GM23338 (cell line): ENCODE results near the gene ITGB7. TPM values are rescaled to one million over a fixed set of nuclear protein-coding genes. Genes with fewer than 3 reads are reported as not detected.

Experiments used
- ATAC-seq: fragments of 200-7000 bp; cut with Tn5 transposase; 3 replicates; pipeline ENCODE4 v1.9.1; 2020
- DNase-seq: peaks from one replicate; pipeline ENCODE4 v3.0.0-alpha.2; 2015; ENCODE audit warnings: low spot score
- H2AFZ ChIP-seq: fragments of 200-600 bp; sonication (generic); 2 replicates; pipeline ENCODE4 v1.8.0; 2016; ENCODE audit warnings: antibody characterized with exemption, mild to moderate bottlenecking, moderate library complexity
- H3F3A ChIP-seq: fragments of 200-600 bp; sonication (generic); replicated peaks from 2 replicates; pipeline ENCODE4 v1.8.0; 2017; ENCODE audit warnings: antibody characterized with exemption, mixed run types, low read depth
- H3K27ac ChIP-seq: fragments of 200-600 bp; sonication (generic); 2 replicates; pipeline ENCODE4 v1.6.1; 2016; ENCODE audit warnings: low read depth
- H3K27me3 ChIP-seq: fragments of 200-600 bp; sonication (generic); 2 replicates; pipeline ENCODE4 v1.8.0; 2016; ENCODE audit warnings: mild to moderate bottlenecking, mixed run types, moderate library complexity; ENCODE audit not compliant: insufficient read depth
- H3K36me3 ChIP-seq: fragments of 200-600 bp; sonication (generic); 2 replicates; pipeline ENCODE4 v1.8.0; 2016; ENCODE audit warnings: mild to moderate bottlenecking; ENCODE audit not compliant: insufficient read depth
- H3K4me1 ChIP-seq: fragments of 200-600 bp; sonication (generic); 2 replicates; pipeline ENCODE4 v1.8.0; 2016; ENCODE audit warnings: mild to moderate bottlenecking, moderate library complexity; ENCODE audit not compliant: insufficient read depth
- H3K4me2 ChIP-seq: fragments of 200-600 bp; sonication (generic); 2 replicates; pipeline ENCODE4 v1.7.1; 2017; ENCODE audit warnings: mixed run types
- H3K4me3 ChIP-seq: fragments of 200-600 bp; sonication (generic); 2 replicates; pipeline ENCODE4 v1.6.1; 2016; ENCODE audit warnings: mixed run types
- H3K79me2 ChIP-seq: fragments of 200-600 bp; sonication (generic); replicated peaks from 2 replicates; pipeline ENCODE4 v1.8.0; 2017; ENCODE audit warnings: mild to moderate bottlenecking; ENCODE audit not compliant: insufficient read depth
- H3K9me2 ChIP-seq: fragments of 200-600 bp; sonication (generic); 2 replicates; pipeline ENCODE4 v1.8.0; 2017; ENCODE audit not compliant: insufficient read depth
- H4K20me1 ChIP-seq: fragments of 200-600 bp; sonication (generic); replicated peaks from 2 replicates; pipeline ENCODE4 v1.8.0; 2017; ENCODE audit warnings: mild to moderate bottlenecking; ENCODE audit not compliant: insufficient read depth
- H3K27ac Mint-ChIP-seq: 2 replicates; pipeline ENCODE4 v1.8.0; 2020; ENCODE audit warnings: inconsistent platforms, mild to moderate bottlenecking, moderate library complexity, mixed read lengths
- H3K27me3 Mint-ChIP-seq: 3 replicates; pipeline ENCODE4 v1.8.0; 2022; ENCODE audit warnings: low read depth, mild to moderate bottlenecking, moderate library complexity, mixed read lengths, inconsistent platforms; ENCODE audit not compliant: insufficient read depth, poor library complexity
- H3K36me3 Mint-ChIP-seq: 3 replicates; pipeline ENCODE4 v1.8.0; 2021; ENCODE audit warnings: low read depth, mild to moderate bottlenecking, inconsistent platforms, moderate library complexity, mixed read lengths
- H3K4me1 Mint-ChIP-seq: 3 replicates; pipeline ENCODE4 v1.8.0; 2020; ENCODE audit warnings: mild to moderate bottlenecking, inconsistent platforms, mixed read lengths
- H3K4me3 Mint-ChIP-seq: 3 replicates; pipeline ENCODE4 v1.8.0; 2021; ENCODE audit warnings: moderate library complexity, mild to moderate bottlenecking, inconsistent platforms, mixed read lengths
- H3K9me3 Mint-ChIP-seq: 3 replicates; pipeline ENCODE4 v1.8.0; 2020; ENCODE audit warnings: moderate library complexity, mild to moderate bottlenecking, inconsistent platforms, mixed read lengths
- CREB1 ChIP-seq: fragments of 250-450 bp; sonication (Bioruptor Pico); IDR thresholded peaks from 2 replicates; pipeline ENCODE4 v1.5.0; 2020; ENCODE audit warnings: low read depth, mild to moderate bottlenecking, moderate library complexity
- CTCF ChIP-seq, 2 experiments: fragments of 200-600 bp in 1 of 2; sonication (generic) in 1 of 2; conservative IDR thresholded peaks; 2 replicates each; pipeline versions ENCODE4 v1.5.1 to v1.6.1; 2016 to 2017; ENCODE audit warnings: antibody characterized with exemption in 2 of 2, low read depth in 2 of 2, mild to moderate bottlenecking in 2 of 2, moderate library complexity in 1 of 2
- EZH2 ChIP-seq: fragments of 200-600 bp; sonication (generic); IDR thresholded peaks from one replicate; pipeline ENCODE4 v1.8.0; 2017; ENCODE audit warnings: antibody characterized with exemption, mild to moderate bottlenecking, low read depth; ENCODE audit not compliant: unreplicated experiment
- EZH2phosphoT487 ChIP-seq: fragments of 200-600 bp; sonication (generic); IDR thresholded peaks from one replicate; pipeline ENCODE4 v1.8.1; 2018; ENCODE audit warnings: antibody characterized with exemption; ENCODE audit not compliant: unreplicated experiment
- JUNB ChIP-seq: IDR thresholded peaks from one replicate; pipeline ENCODE4 v1.6.1; 2016; ENCODE audit warnings: antibody characterized with exemption; ENCODE audit not compliant: unreplicated experiment
- NANOG ChIP-seq: IDR thresholded peaks from 2 replicates; pipeline ENCODE4 v1.6.1; 2016; ENCODE audit warnings: antibody characterized with exemption, borderline replicate concordance
- ZNF114 ChIP-seq: fragments of 250-450 bp; sonication (Bioruptor Pico); IDR thresholded peaks from 2 replicates; pipeline ENCODE4 v1.5.0; 2020; ENCODE audit warnings: mild to moderate bottlenecking, moderate library complexity
- polyA plus RNA-seq: library from polyadenylated mRNA; unstranded; fragments of >200 nt; fragmentation: Nextera tagmentation; extraction: Ambion mirVana; gene quantifications from 2 replicates; pipeline ENCODE4 v1.2.1, GENCODE V29; 2016
- total RNA-seq: library from RNA; depleted of rRNA; stranded (reverse); fragments of >200 nt; shearing (Covaris generic); gene quantifications from 2 replicates; pipeline ENCODE4 v1.2.3, GENCODE V29; 2014
- TF ChIP-seq, protein P1 (sequence below): IDR thresholded peaks from 2 replicates; pipeline ENCODE4 v1.6.1; 2016; ENCODE audit warnings: antibody characterized with exemption
- TF ChIP-seq, protein P2 (sequence below): IDR thresholded peaks from one replicate; pipeline ENCODE4 v1.6.1; 2018; ENCODE audit warnings: antibody characterized with exemption; ENCODE audit not compliant: unreplicated experiment
- TF ChIP-seq, protein P3 (sequence below): fragments of 250-450 bp; sonication (Bioruptor Pico); IDR thresholded peaks from 2 replicates; pipeline ENCODE4 v1.5.0; 2020; ENCODE audit warnings: mild to moderate bottlenecking, moderate library complexity

The ITGB7 gene
- total and polyA plus RNA-seq, 2 experiments from 2014 or later, result 0.32 TPM; not detected in 1

- TF ChIP-seq JUNB, result no peak
- TF ChIP-seq EZH2phosphoT487, result no peak
- no peak for TF ChIP-seq ZNF114
- TF ChIP-seq NANOG, result no peak
- TF ChIP-seq, protein P1, sequence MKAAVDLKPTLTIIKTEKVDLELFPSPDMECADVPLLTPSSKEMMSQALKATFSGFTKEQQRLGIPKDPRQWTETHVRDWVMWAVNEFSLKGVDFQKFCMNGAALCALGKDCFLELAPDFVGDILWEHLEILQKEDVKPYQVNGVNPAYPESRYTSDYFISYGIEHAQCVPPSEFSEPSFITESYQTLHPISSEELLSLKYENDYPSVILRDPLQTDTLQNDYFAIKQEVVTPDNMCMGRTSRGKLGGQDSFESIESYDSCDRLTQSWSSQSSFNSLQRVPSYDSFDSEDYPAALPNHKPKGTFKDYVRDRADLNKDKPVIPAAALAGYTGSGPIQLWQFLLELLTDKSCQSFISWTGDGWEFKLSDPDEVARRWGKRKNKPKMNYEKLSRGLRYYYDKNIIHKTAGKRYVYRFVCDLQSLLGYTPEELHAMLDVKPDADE, result no peak
- no peak for TF ChIP-seq CREB1 (CRISPR knock-in tag)
- TF ChIP-seq CTCF (conservative IDR thresholded peaks at IDR 0.05; ENCODE audit: low read depth in 2 of 2), result no peak
- no peak for TF ChIP-seq EZH2
- TF ChIP-seq, protein P2, sequence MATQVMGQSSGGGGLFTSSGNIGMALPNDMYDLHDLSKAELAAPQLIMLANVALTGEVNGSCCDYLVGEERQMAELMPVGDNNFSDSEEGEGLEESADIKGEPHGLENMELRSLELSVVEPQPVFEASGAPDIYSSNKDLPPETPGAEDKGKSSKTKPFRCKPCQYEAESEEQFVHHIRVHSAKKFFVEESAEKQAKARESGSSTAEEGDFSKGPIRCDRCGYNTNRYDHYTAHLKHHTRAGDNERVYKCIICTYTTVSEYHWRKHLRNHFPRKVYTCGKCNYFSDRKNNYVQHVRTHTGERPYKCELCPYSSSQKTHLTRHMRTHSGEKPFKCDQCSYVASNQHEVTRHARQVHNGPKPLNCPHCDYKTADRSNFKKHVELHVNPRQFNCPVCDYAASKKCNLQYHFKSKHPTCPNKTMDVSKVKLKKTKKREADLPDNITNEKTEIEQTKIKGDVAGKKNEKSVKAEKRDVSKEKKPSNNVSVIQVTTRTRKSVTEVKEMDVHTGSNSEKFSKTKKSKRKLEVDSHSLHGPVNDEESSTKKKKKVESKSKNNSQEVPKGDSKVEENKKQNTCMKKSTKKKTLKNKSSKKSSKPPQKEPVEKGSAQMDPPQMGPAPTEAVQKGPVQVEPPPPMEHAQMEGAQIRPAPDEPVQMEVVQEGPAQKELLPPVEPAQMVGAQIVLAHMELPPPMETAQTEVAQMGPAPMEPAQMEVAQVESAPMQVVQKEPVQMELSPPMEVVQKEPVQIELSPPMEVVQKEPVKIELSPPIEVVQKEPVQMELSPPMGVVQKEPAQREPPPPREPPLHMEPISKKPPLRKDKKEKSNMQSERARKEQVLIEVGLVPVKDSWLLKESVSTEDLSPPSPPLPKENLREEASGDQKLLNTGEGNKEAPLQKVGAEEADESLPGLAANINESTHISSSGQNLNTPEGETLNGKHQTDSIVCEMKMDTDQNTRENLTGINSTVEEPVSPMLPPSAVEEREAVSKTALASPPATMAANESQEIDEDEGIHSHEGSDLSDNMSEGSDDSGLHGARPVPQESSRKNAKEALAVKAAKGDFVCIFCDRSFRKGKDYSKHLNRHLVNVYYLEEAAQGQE, result no peak
- TF ChIP-seq, protein P3, sequence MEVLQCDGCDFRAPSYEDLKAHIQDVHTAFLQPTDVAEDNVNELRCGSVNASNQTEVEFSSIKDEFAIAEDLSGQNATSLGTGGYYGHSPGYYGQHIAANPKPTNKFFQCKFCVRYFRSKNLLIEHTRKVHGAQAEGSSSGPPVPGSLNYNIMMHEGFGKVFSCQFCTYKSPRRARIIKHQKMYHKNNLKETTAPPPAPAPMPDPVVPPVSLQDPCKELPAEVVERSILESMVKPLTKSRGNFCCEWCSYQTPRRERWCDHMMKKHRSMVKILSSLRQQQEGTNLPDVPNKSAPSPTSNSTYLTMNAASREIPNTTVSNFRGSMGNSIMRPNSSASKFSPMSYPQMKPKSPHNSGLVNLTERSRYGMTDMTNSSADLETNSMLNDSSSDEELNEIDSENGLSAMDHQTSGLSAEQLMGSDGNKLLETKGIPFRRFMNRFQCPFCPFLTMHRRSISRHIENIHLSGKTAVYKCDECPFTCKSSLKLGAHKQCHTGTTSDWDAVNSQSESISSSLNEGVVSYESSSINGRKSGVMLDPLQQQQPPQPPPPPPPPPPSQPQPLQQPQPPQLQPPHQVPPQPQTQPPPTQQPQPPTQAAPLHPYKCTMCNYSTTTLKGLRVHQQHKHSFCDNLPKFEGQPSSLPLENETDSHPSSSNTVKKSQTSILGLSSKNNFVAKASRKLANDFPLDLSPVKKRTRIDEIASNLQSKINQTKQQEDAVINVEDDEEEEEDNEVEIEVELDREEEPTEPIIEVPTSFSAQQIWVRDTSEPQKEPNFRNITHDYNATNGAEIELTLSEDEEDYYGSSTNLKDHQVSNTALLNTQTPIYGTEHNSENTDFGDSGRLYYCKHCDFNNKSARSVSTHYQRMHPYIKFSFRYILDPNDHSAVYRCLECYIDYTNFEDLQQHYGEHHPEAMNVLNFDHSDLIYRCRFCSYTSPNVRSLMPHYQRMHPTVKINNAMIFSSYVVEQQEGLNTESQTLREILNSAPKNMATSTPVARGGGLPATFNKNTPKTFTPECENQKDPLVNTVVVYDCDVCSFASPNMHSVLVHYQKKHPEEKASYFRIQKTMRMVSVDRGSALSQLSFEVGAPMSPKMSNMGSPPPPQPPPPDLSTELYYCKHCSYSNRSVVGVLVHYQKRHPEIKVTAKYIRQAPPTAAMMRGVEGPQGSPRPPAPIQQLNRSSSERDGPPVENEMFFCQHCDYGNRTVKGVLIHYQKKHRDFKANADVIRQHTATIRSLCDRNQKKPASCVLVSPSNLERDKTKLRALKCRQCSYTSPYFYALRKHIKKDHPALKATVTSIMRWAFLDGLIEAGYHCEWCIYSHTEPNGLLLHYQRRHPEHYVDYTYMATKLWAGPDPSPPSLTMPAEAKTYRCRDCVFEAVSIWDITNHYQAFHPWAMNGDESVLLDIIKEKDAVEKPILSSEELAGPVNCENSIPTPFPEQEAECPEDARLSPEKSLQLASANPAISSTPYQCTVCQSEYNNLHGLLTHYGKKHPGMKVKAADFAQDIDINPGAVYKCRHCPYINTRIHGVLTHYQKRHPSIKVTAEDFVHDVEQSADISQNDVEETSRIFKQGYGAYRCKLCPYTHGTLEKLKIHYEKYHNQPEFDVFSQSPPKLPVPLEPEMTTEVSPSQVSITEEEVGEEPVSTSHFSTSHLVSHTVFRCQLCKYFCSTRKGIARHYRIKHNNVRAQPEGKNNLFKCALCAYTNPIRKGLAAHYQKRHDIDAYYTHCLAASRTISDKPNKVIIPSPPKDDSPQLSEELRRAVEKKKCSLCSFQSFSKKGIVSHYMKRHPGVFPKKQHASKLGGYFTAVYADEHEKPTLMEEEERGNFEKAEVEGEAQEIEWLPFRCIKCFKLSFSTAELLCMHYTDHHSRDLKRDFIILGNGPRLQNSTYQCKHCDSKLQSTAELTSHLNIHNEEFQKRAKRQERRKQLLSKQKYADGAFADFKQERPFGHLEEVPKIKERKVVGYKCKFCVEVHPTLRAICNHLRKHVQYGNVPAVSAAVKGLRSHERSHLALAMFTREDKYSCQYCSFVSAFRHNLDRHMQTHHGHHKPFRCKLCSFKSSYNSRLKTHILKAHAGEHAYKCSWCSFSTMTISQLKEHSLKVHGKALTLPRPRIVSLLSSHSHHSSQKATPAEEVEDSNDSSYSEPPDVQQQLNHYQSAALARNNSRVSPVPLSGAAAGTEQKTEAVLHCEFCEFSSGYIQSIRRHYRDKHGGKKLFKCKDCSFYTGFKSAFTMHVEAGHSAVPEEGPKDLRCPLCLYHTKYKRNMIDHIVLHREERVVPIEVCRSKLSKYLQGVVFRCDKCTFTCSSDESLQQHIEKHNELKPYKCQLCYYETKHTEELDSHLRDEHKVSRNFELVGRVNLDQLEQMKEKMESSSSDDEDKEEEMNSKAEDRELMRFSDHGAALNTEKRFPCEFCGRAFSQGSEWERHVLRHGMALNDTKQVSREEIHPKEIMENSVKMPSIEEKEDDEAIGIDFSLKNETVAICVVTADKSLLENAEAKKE, result no peak
- ATAC-seq, result no peak
Observed at GRCh38 chr12:53254816-53255545, 47.9 kb upstream of the ITGB7 start.

More at GRCh38 chr12:53254816-53255545, 47.9 kb upstream of the ITGB7 start:
- Histone ChIP-seq H4K20me1 (no peaks in the 10 kb centered on the region), H3K4me2 (no peak overlapping the region), H3K4me1 (peaks cover 12% of the 10 kb centered on the region), H3K27me3 (no peaks in the 10 kb centered on the region), H3K36me3 (no peaks in the 10 kb centered on the region), H2AFZ (no peak overlapping the region), H3K27ac (no peak overlapping the region), H3K4me3 (no peak overlapping the region), H3F3A (peaks cover 13% of the 10 kb centered on the region), H3K9me2 (no peaks in the 10 kb centered on the region), H3K79me2 (peaks cover 4% of the 10 kb centered on the region; the same call in 1 of the 2 replicates)
- no peak overlapping the region for H3K4me3 Mint-ChIP-seq
- H3K27ac Mint-ChIP-seq, result no peak overlapping the region
- peaks cover 6% of the 10 kb centered on the region; the same call in 1 of the 3 replicates for H3K36me3 Mint-ChIP-seq
- no peak for DNase-seq
- H3K9me3 Mint-ChIP-seq, result no peaks in the 10 kb centered on the region; the same call in 2 of the 3 replicates
- peaks cover 20% of the 10 kb centered on the region for H3K4me1 Mint-ChIP-seq
- peaks cover 23% of the 10 kb centered on the region for H3K27me3 Mint-ChIP-seq
